DND-41 (cell line): ENCODE results near the gene GRID1.

Experiments used
- CTCF ChIP-seq: IDR thresholded peaks from 2 replicates; pipeline ENCODE4 v1.5.1; 2012; ENCODE audit warnings: borderline replicate concordance, low read length, moderate library complexity, mild to moderate bottlenecking; ENCODE audit not compliant: poor library complexity, severe bottlenecking; ENCODE audit errors: extremely low read depth
- EZH2 ChIP-seq: IDR thresholded peaks from 3 replicates; pipeline ENCODE4 v1.6.1; 2012; ENCODE audit warnings: borderline replicate concordance, low read depth, mild to moderate bottlenecking, moderate library complexity, low read length, inconsistent platforms; ENCODE audit not compliant: severe bottlenecking

- TF ChIP-seq CTCF (no peak), EZH2 (no peak)
Measured at GRCh38 chr10:86367152-86367951, 757 bp upstream of the GRID1 start.
